C4-2B (cell line): Measurements from ENCODE around the gene UQCR11.

ENCODE experiments used
- CTCF ChIP-seq: fragments of 450-650 bp; conservative IDR thresholded peaks from 2 replicates; pipeline ENCODE4 v1.5.1; 2017; ENCODE audit warnings: mild to moderate bottlenecking
- ZFX ChIP-seq: fragments of 450-650 bp; IDR thresholded peaks from 2 replicates; pipeline ENCODE4 v1.6.1; 2017

- TF ChIP-seq CTCF, result no peak; the same call in 1 of the 2 replicates
- no peak for TF ChIP-seq ZFX
Observed at GRCh38 chr19:1624458-1624857, 19.2 kb upstream of the UQCR11 start.
